Measurements from ENCODE around the gene TLR1.
A peak's percentile ranks its signal among the peaks of the same experiment; 100 is the strongest.
"Not testable (repeated sequence)": the region's sequence is repeated elsewhere in the genome, so short reads cannot be mapped to it uniquely, and the experiment has no call there.

The TLR1 gene

GRCh38 chr4:38822748-38823303, 18.2 kb upstream of the TLR1 start:
- Histone ChIP-seq H3K4me3 (ENCODE audit: low read length) (no peak overlapping the region), H3K4me1 (ENCODE audit: control insufficient read depth, insufficient read depth, low read length) (no peaks in the 10 kb centered on the region), H3K36me3 (ENCODE audit: control insufficient read depth, insufficient read depth, low read length) (no peaks in the 10 kb centered on the region), H3K27me3 (ENCODE audit: control insufficient read depth, insufficient read depth, low read length) (no peaks in the 10 kb centered on the region), H3K27ac (ENCODE audit: low read depth, low read length) (no peak overlapping the region), H3K9ac (ENCODE audit: low read length) (no peak overlapping the region)

- no peak overlapping the region for H3K4me3 ChIP-seq (ENCODE audit: low read length)
- H3K4me1 ChIP-seq (ENCODE audit: control insufficient read depth, insufficient read depth, low read length), result no peaks in the 10 kb centered on the region
- H3K9ac ChIP-seq (ENCODE audit: low read length), result no peak overlapping the region
- H3K27ac ChIP-seq (ENCODE audit: low read depth, low read length), result no peak overlapping the region
- no peaks in the 10 kb centered on the region for H3K36me3 ChIP-seq (ENCODE audit: control insufficient read depth, insufficient read depth, low read length)
- no peaks in the 10 kb centered on the region for H3K27me3 ChIP-seq (ENCODE audit: control insufficient read depth, insufficient read depth, low read length)
These were observed 17.1 kb upstream of the TLR1 start for GRCh38 chr4:38821739-38822138.

- Histone ChIP-seq H3K4me1 (ENCODE audit: control insufficient read depth, insufficient read depth, low read length) (no peaks in the 10 kb centered on the region), H3K27me3 (ENCODE audit: control insufficient read depth, insufficient read depth, low read length) (no peaks in the 10 kb centered on the region), H3K27ac (ENCODE audit: low read depth, low read length) (no peak overlapping the region), H3K4me3 (ENCODE audit: low read length) (no peak overlapping the region), H3K9ac (ENCODE audit: low read length) (no peak overlapping the region), H3K36me3 (ENCODE audit: control insufficient read depth, insufficient read depth, low read length) (no peaks in the 10 kb centered on the region)
These were observed 15.9 kb upstream of the TLR1 start for GRCh38 chr4:38820329-38821061.

DNA sequence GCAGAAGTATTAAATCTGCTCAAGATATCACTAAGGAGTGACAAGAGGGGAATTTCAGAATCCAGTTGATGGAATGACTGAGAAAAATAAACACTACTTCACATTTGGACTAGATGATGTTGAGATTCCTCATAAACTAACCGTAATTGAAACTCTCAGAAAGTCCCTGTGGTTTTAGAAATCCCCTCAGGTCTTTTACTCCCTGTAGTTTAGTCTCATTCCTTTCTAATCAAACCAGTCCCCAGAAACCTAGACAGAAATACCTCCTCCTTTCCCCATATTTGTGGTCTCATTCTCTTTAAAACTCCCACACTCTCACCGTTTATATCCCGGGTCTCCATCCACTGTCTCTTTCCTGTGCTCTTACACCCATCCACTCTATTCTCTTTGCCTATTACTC, 15.0 kb upstream of the TLR1 start:
- H3K27ac ChIP-seq (ENCODE audit: low read depth, low read length), result no peak overlapping the region

GRCh38 chr4:38818441-38818976, 13.9 kb upstream of the TLR1 start:
- no peak overlapping the region for H3K9ac ChIP-seq (ENCODE audit: low read length)
- no peaks in the 10 kb centered on the region for H3K4me1 ChIP-seq (ENCODE audit: control insufficient read depth, insufficient read depth, low read length)
- peaks cover 2% of the 10 kb centered on the region for H3K27me3 ChIP-seq (ENCODE audit: control insufficient read depth, insufficient read depth, low read length)
- no peak overlapping the region for H3K27ac ChIP-seq (ENCODE audit: low read depth, low read length)
- H3K4me3 ChIP-seq (ENCODE audit: low read length), result no peak overlapping the region
- H3K36me3 ChIP-seq (ENCODE audit: control insufficient read depth, insufficient read depth, low read length), result no peaks in the 10 kb centered on the region

More for the DNA sequence above, 15.0 kb upstream of the TLR1 start:
- Histone ChIP-seq H3K36me3 (ENCODE audit: control insufficient read depth, insufficient read depth, low read length) (no peaks in the 10 kb centered on the region), H3K27me3 (ENCODE audit: control insufficient read depth, insufficient read depth, low read length) (peaks cover 2% of the 10 kb centered on the region), H3K9ac (ENCODE audit: low read length) (no peak overlapping the region), H3K4me3 (ENCODE audit: low read length) (no peak overlapping the region), H3K4me1 (ENCODE audit: control insufficient read depth, insufficient read depth, low read length) (no peaks in the 10 kb centered on the region)

- no peaks in the 10 kb centered on the region for H3K4me1 ChIP-seq (ENCODE audit: control insufficient read depth, insufficient read depth, low read length)
- H3K9ac ChIP-seq (ENCODE audit: low read length), result no peak overlapping the region
- H3K36me3 ChIP-seq (ENCODE audit: control insufficient read depth, insufficient read depth, low read length), result no peaks in the 10 kb centered on the region
- H3K27me3 ChIP-seq (ENCODE audit: control insufficient read depth, insufficient read depth, low read length), result peaks cover 2% of the 10 kb centered on the region
- no peak overlapping the region for H3K27ac ChIP-seq (ENCODE audit: low read depth, low read length)
- no peak overlapping the region for H3K4me3 ChIP-seq (ENCODE audit: low read length)
These were observed 11.5 kb upstream of the TLR1 start for GRCh38 chr4:38815885-38816782.

GRCh38 chr4:38814386-38814785, 9.8 kb upstream of the TLR1 start:
- no peaks in the 10 kb centered on the region for H3K36me3 ChIP-seq (ENCODE audit: control insufficient read depth, insufficient read depth, low read length)
- H3K27me3 ChIP-seq (ENCODE audit: control insufficient read depth, insufficient read depth, low read length), result peaks cover 2% of the 10 kb centered on the region
- no peaks in the 10 kb centered on the region for H3K4me1 ChIP-seq (ENCODE audit: control insufficient read depth, insufficient read depth, low read length)
- H3K4me3 ChIP-seq (ENCODE audit: low read length), result no peak overlapping the region
- no peak overlapping the region for H3K27ac ChIP-seq (ENCODE audit: low read depth, low read length)
- no peak overlapping the region for H3K9ac ChIP-seq (ENCODE audit: low read length)

DNA sequence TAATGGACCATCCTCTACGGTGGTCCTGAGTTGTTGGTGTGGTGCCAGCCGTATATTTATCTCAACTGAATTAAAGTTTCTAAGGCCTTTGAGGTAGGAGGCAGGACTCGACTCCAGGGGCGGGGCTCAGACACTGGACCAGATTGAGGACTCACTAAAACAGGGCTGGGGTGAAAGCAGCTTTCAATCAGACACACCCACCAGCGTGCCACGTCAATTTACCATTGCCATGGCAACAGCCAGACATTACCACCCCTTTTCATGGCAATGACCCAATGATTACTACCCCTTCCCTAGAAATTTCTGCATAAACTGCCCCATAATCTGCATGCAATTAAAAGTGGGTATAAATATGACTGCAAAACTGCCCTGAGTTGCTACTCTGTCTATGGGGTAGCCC, 6.7 kb upstream of the TLR1 start:
- no peak overlapping the region for H3K27ac ChIP-seq (ENCODE audit: low read depth, low read length)
- no peaks in the 10 kb centered on the region for H3K36me3 ChIP-seq (ENCODE audit: control insufficient read depth, insufficient read depth, low read length)
- no peaks in the 10 kb centered on the region for H3K4me1 ChIP-seq (ENCODE audit: control insufficient read depth, insufficient read depth, low read length)
- H3K4me3 ChIP-seq (ENCODE audit: low read length), result no peak overlapping the region
- H3K27me3 ChIP-seq (ENCODE audit: control insufficient read depth, insufficient read depth, low read length), result peaks cover 2% of the 10 kb centered on the region
- no peak overlapping the region for H3K9ac ChIP-seq (ENCODE audit: low read length)

- not testable (repeated sequence) for H3K27ac ChIP-seq (ENCODE audit: low read depth, low read length); H3K36me3 ChIP-seq (ENCODE audit: control insufficient read depth, insufficient read depth, low read length); H3K27me3 ChIP-seq (ENCODE audit: control insufficient read depth, insufficient read depth, low read length); H3K4me3 ChIP-seq (ENCODE audit: low read length); H3K9ac ChIP-seq (ENCODE audit: low read length); H3K4me1 ChIP-seq (ENCODE audit: control insufficient read depth, insufficient read depth, low read length)
These were observed 2.9 kb upstream of the TLR1 start for GRCh38 chr4:38807462-38807861.

- not testable (repeated sequence) for H3K36me3 ChIP-seq (ENCODE audit: control insufficient read depth, insufficient read depth, low read length); H3K4me1 ChIP-seq (ENCODE audit: control insufficient read depth, insufficient read depth, low read length); H3K27ac ChIP-seq (ENCODE audit: low read depth, low read length); H3K9ac ChIP-seq (ENCODE audit: low read length); H3K4me3 ChIP-seq (ENCODE audit: low read length); H3K27me3 ChIP-seq (ENCODE audit: control insufficient read depth, insufficient read depth, low read length)
These were observed 1.7 kb upstream of the TLR1 start for GRCh38 chr4:38806251-38806650.

GRCh38 chr4:38805530-38806145, 1.0 kb upstream of the TLR1 start:
- no peak overlapping the region for H3K9ac ChIP-seq (ENCODE audit: low read length)
- H3K4me1 ChIP-seq (ENCODE audit: control insufficient read depth, insufficient read depth, low read length), result peaks cover 2% of the 10 kb centered on the region
- H3K27me3 ChIP-seq (ENCODE audit: control insufficient read depth, insufficient read depth, low read length), result no peaks in the 10 kb centered on the region
- H3K27ac ChIP-seq (ENCODE audit: low read depth, low read length), result peak overlapping the region; percentile 15
- no peaks in the 10 kb centered on the region for H3K36me3 ChIP-seq (ENCODE audit: control insufficient read depth, insufficient read depth, low read length)
- H3K4me3 ChIP-seq (ENCODE audit: low read length), result peak overlapping the region; percentile 39

Data from rectal smooth muscle tissue (tissue), 1 donor.